ENCODE results near the gene KLF15. TPM values are rescaled to one million over a fixed set of nuclear protein-coding genes. Genes with fewer than 3 reads are reported as not detected.

Gene KLF15
- total and polyA plus RNA-seq, 9 of the 15 experiments (the other 6 are each of a cell fraction or from before 2014, with no cell fraction given), result 0.08 to 4.8 (median 1.2) TPM

DNA sequence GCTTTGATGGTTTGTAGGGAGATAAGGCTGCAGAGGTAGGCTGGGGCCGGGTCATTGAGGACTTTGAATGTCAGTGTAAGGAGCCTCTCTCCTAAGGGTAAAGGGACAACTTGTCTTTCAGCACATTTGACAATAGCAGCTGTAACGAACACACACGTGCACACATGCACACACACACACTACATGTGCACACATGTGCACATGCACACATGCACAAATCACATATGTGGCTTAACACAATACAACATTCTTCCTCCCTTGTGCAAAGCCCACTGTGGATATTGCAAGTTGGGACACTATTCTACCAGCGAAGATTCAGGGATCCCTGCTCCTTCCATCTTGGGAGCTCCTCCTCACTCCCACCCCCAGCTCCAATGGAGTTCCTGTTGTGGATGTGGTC, 36.4 kb upstream of the KLF15 start (continued):
- TF ChIP-seq FOSL1 (tag; conservative IDR thresholded peaks at IDR 0.05), result no peak
- TF ChIP-seq, protein P1, sequence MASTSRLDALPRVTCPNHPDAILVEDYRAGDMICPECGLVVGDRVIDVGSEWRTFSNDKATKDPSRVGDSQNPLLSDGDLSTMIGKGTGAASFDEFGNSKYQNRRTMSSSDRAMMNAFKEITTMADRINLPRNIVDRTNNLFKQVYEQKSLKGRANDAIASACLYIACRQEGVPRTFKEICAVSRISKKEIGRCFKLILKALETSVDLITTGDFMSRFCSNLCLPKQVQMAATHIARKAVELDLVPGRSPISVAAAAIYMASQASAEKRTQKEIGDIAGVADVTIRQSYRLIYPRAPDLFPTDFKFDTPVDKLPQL (IDR thresholded peaks at IDR 0.05; ENCODE audit: extremely low read depth, insufficient read length), result no peak
- no peak for TF ChIP-seq SRSF7 (optimal IDR thresholded peaks at IDR 0.05; ENCODE audit: low read depth, low read length)
- TF ChIP-seq EP300 (IDR thresholded peaks at IDR 0.05; ENCODE audit: low read length), result no peak
- TF ChIP-seq SRSF3 (IDR thresholded peaks at IDR 0.05; ENCODE audit: insufficient read depth, low read length), result no peak
- TF ChIP-seq U2AF1 (optimal IDR thresholded peaks at IDR 0.05; ENCODE audit: low read depth, low read length), result no peak
- no peak for TF ChIP-seq DNMT1 (IDR thresholded peaks at IDR 0.05)

DNA sequence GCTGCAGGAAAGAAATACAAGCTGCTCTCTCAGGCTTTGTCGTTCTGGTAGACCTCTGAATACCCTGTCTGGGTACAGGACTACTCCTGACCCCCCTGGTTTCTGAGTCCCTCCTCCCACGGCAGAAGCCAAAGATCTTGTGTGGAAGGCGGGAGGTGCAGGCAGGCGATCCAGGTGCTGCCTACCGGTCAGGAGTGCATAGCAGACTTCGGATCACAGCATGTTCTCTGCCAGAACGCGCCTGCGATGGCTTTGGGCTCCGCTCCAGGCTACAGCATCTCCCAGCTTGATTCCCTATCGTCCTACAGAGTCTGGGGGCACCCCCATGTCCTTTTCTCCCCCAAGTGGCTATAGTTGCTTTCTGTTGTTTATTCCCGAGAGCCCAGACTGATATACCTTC, 35.0 kb upstream of the KLF15 start:
- Histone ChIP-seq H3K4me3 (no peak overlapping the region), H4K20me1 (replicated peaks; ENCODE audit: control insufficient read depth, insufficient read depth, low read length) (0 out of 2 replicates have a peak, but pooled peaks cover 3% of the 10 kb centered on the region), H3K9me3 (replicated peaks; ENCODE audit: control insufficient read depth, insufficient read depth, low read depth, low read length) (no peaks in the 10 kb centered on the region), H3K36me3 (ENCODE audit: control insufficient read depth, insufficient read depth, low read length) (no peaks in the 10 kb centered on the region), H3K27me3 (ENCODE audit: control insufficient read depth in 2 of 2, insufficient read depth in 2 of 2, low read length in 2 of 2) (peaks cover 5 to 62% of the 10 kb centered on the region in 2 experiments; a peak in 4 of 5 replicates), H3K9me1 (ENCODE audit: control insufficient read depth, insufficient read depth, low read length) (no peaks in the 10 kb centered on the region), H3K9ac (ENCODE audit: insufficient read depth in 1 of 2, low read depth in 2 of 2, low read length in 2 of 2) (no peak overlapping the region), H3K27ac (ENCODE audit: extremely low read depth, low read depth, low read length) (no peak overlapping the region), H3K4me1 (replicated peaks in 1 of 2; ENCODE audit: control insufficient read depth in 2 of 2, insufficient read depth in 2 of 2, low read length in 2 of 2) (peaks cover 0 to 13% of the 10 kb centered on the region in 2 experiments; a peak in 3 of 5 replicates), H2AFZ (ENCODE audit: low read depth, low read length) (no peak overlapping the region), H3K4me2 (ENCODE audit: insufficient read depth, low read length) (no peak overlapping the region), H3K79me2 (ENCODE audit: control insufficient read depth, insufficient read depth, low read length) (no peaks in the 10 kb centered on the region)
- BruUV-seq (replicated peaks), result no TSS peak
- WGBS (ENCODE audit: insufficient coverage, low coverage, missing lambda C conversion rate), result 12% methylated on average over 6 of the region's 12 CpGs
- ATAC-seq (no peak), DNase-seq (ENCODE audit: extremely low read depth in 1 of 4, low spot score in 3 of 4) (no peak), FAIRE-seq (no peak)
- intact Hi-C loops (cut with micrococcal nuclease), result no loop called here
- ChIA-PET CTCF (ENCODE audit: low intra/inter-chr PET ratio) (no interaction called here), POLR2A (interaction anchor here (0.6 kb wide), 1 partner anchor 502 kb away, joined by 3 read pairs; no protein-coding TSS in a partner anchor)
- in situ Hi-C loops (cut with MboI), result loop anchor here (5.0 to 25.0 kb wide), 2 partner anchors 140 to 255 kb away; no protein-coding TSS in a partner anchor
- TF ChIP-seq NCOA1 (IDR thresholded peaks at IDR 0.05; ENCODE audit: low read depth) (no peak), NCOR1 (IDR thresholded peaks at IDR 0.05) (no peak), NFXL1 (CRISPR knock-in tag; IDR thresholded peaks at IDR 0.05) (no peak), MTA1 (IDR thresholded peaks at IDR 0.05; ENCODE audit: borderline replicate concordance) (no peak), ZNF77 (CRISPR knock-in tag; IDR thresholded peaks at IDR 0.05) (no peak), PKNOX1 (IDR thresholded peaks at IDR 0.05) (no peak), NELFE (IDR thresholded peaks at IDR 0.05; ENCODE audit: insufficient read depth, insufficient read length) (no peak), POLR2H (tag; IDR thresholded peaks at IDR 0.05; ENCODE audit: low read depth) (no peak)
- TF ChIP-seq, protein P2, sequence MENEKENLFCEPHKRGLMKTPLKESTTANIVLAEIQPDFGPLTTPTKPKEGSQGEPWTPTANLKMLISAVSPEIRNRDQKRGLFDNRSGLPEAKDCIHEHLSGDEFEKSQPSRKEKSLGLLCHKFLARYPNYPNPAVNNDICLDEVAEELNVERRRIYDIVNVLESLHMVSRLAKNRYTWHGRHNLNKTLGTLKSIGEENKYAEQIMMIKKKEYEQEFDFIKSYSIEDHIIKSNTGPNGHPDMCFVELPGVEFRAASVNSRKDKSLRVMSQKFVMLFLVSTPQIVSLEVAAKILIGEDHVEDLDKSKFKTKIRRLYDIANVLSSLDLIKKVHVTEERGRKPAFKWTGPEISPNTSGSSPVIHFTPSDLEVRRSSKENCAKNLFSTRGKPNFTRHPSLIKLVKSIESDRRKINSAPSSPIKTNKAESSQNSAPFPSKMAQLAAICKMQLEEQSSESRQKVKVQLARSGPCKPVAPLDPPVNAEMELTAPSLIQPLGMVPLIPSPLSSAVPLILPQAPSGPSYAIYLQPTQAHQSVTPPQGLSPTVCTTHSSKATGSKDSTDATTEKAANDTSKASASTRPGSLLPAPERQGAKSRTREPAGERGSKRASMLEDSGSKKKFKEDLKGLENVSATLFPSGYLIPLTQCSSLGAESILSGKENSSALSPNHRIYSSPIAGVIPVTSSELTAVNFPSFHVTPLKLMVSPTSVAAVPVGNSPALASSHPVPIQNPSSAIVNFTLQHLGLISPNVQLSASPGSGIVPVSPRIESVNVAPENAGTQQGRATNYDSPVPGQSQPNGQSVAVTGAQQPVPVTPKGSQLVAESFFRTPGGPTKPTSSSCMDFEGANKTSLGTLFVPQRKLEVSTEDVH (IDR thresholded peaks at IDR 0.05; ENCODE audit: low read depth, partially characterized antibody), result no peak
- TF ChIP-seq, protein P3, sequence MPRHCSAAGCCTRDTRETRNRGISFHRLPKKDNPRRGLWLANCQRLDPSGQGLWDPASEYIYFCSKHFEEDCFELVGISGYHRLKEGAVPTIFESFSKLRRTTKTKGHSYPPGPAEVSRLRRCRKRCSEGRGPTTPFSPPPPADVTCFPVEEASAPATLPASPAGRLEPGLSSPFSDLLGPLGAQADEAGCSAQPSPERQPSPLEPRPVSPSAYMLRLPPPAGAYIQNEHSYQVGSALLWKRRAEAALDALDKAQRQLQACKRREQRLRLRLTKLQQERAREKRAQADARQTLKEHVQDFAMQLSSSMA (CRISPR knock-in tag; IDR thresholded peaks at IDR 0.05), result no peak
- TF ChIP-seq, protein P4, sequence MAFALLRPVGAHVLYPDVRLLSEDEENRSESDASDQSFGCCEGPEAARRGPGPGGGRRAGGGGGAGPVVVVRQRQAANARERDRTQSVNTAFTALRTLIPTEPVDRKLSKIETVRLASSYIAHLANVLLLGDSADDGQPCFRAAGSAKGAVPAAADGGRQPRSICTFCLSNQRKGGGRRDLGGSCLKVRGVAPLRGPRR (CRISPR knock-in tag; IDR thresholded peaks at IDR 0.05), result no peak
